ENCODE measurements around the gene DGKI.

DNA sequence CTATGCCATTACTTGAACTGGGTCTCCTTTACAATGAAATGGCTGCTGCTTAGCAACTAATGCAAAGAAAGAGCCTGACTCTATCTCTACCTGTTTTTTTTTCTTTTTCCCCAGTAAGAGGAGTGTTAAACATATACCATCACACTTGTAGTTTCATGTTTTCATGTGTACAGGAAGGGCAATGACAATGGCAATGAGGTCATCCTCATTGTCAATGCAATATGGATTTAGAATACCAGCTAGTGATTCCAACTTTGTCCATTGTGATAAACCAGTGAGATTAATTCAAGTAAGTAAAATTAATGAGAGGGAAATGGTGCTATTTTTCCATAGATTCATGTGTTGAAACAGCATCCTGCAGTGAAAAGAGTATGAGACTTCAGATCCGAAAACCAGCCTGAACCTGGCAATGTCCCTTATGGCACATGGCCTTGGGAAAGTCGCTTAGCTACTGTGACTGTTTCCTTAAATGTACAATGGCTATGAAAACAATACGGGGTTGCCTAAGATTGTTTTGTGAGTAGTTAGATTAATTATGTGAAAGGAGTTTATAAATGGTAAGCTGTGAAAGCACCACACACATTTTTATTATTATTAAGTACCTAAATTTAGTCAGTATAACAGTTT lies 11.2 kb downstream of the DGKI start:
- TF ChIP-seq EP300 (IDR thresholded peaks at IDR 0.05) (no peak), POLR2A (IDR thresholded peaks at IDR 0.05) (no peak)
- TF ChIP-seq, protein P1, sequence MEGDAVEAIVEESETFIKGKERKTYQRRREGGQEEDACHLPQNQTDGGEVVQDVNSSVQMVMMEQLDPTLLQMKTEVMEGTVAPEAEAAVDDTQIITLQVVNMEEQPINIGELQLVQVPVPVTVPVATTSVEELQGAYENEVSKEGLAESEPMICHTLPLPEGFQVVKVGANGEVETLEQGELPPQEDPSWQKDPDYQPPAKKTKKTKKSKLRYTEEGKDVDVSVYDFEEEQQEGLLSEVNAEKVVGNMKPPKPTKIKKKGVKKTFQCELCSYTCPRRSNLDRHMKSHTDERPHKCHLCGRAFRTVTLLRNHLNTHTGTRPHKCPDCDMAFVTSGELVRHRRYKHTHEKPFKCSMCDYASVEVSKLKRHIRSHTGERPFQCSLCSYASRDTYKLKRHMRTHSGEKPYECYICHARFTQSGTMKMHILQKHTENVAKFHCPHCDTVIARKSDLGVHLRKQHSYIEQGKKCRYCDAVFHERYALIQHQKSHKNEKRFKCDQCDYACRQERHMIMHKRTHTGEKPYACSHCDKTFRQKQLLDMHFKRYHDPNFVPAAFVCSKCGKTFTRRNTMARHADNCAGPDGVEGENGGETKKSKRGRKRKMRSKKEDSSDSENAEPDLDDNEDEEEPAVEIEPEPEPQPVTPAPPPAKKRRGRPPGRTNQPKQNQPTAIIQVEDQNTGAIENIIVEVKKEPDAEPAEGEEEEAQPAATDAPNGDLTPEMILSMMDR (IDR thresholded peaks at IDR 0.05) = no peak

Data from suprapubic skin (tissue), 3 donors.